Sigmoid colon (tissue), 4 donors: ENCODE measurements around the gene SAPCD1.

ENCODE experiments used
- EP300 ChIP-seq, 4 donors: sonication (generic); formaldehyde crosslinking; IDR thresholded peaks; one replicate each; pipeline ENCODE4 v1.6.1; 2017; ENCODE audit warnings: antibody characterized with exemption in 4 of 4
- POLR2A ChIP-seq, 2 donors: fragments of 450-650 bp; IDR thresholded peaks; one replicate each; pipeline ENCODE4 v1.6.1; 2016; ENCODE audit warnings: antibody characterized with exemption in 2 of 2, mild to moderate bottlenecking in 2 of 2, moderate library complexity in 2 of 2
- POLR2AphosphoS5 ChIP-seq, 4 donors: sonication (generic); formaldehyde crosslinking; IDR thresholded peaks; one replicate each; pipeline ENCODE4 v1.6.1; 2017; ENCODE audit warnings: antibody characterized with exemption in 4 of 4
- TF ChIP-seq, protein P1 (sequence below), 4 experiments: fragments of 450-650 bp in 3 of 4; fragments of 200-600 bp in 1 of 4; IDR thresholded peaks; one replicate each; pipeline ENCODE4 v1.5.1; 2016 to 2019; ENCODE audit warnings: antibody characterized with exemption in 4 of 4, mild to moderate bottlenecking in 3 of 4, moderate library complexity in 2 of 4

DNA sequence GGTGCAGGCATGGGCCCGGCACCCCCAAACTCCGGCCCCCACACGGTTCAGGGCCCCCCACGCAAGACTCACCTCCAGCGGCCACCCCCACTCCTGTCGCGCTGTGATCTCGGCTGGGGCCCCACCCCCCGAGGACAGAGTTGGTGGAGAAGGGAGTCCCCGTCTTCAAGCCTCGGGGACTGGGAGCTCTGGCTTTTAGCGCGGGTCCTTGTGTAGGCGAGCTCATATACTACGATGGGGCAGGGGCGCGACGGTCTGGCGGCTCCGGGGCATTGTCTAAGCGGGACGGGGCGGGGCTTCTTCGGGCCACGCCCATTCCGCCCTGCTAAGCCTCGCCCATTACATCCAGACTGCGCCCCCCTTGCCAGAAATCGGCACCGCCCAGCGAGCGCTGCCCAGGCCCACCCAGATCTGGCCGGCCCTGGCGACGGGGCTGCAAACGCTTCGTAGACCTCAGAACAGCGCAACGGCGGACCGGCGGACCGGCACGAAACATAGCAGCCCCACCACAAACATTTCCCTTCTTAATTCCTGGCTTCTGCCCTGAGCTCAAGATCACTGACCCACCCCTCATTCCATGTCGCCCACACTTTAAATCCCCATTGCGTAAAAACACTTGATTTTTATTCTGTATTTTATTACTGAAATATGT lies 32.4 kb upstream of the SAPCD1 start:
- TF ChIP-seq, protein P1, sequence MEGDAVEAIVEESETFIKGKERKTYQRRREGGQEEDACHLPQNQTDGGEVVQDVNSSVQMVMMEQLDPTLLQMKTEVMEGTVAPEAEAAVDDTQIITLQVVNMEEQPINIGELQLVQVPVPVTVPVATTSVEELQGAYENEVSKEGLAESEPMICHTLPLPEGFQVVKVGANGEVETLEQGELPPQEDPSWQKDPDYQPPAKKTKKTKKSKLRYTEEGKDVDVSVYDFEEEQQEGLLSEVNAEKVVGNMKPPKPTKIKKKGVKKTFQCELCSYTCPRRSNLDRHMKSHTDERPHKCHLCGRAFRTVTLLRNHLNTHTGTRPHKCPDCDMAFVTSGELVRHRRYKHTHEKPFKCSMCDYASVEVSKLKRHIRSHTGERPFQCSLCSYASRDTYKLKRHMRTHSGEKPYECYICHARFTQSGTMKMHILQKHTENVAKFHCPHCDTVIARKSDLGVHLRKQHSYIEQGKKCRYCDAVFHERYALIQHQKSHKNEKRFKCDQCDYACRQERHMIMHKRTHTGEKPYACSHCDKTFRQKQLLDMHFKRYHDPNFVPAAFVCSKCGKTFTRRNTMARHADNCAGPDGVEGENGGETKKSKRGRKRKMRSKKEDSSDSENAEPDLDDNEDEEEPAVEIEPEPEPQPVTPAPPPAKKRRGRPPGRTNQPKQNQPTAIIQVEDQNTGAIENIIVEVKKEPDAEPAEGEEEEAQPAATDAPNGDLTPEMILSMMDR (IDR thresholded peaks at IDR 0.05) = no peak
- TF ChIP-seq EP300 (IDR thresholded peaks at IDR 0.05) (no peak), POLR2A (IDR thresholded peaks at IDR 0.05) (peak; percentile 5 to 25), POLR2AphosphoS5 (IDR thresholded peaks at IDR 0.05) (peak; percentile 76 to 89 (median 78))
